GM21528 (cell line): ENCODE data around the gene NEDD4L.

Source experiments
- ATAC-seq: cut with Tn5 transposase; IDR thresholded peaks from one replicate; pipeline ENCODE4 v1.9.1; 2021; ENCODE audit warnings: mild to moderate bottlenecking, moderate library complexity; ENCODE audit not compliant: unreplicated experiment, low FRiP score

Gene NEDD4L

GRCh38 chr18:58174285-58174684 lies 130.3 kb downstream of the NEDD4L start:
- no peak for ATAC-seq

- ATAC-seq = no peak
These were observed 131.2 kb downstream of the NEDD4L start for GRCh38 chr18:58175122-58175785.

- ATAC-seq = no peak
These were observed 131.8 kb downstream of the NEDD4L start for GRCh38 chr18:58175786-58176176.

GRCh38 chr18:58177004-58177717 lies 133.1 kb downstream of the NEDD4L start:
- no peak for ATAC-seq

- no peak for ATAC-seq
These were observed 134.0 kb downstream of the NEDD4L start for GRCh38 chr18:58177896-58178470.

- ATAC-seq = no peak
These were observed 134.5 kb downstream of the NEDD4L start for GRCh38 chr18:58178511-58178910.

GRCh38 chr18:58180172-58180571 lies 136.1 kb downstream of the NEDD4L start:
- no peak for ATAC-seq

- ATAC-seq = no peak
These were observed 136.8 kb downstream of the NEDD4L start for GRCh38 chr18:58180738-58181353.

- no peak for ATAC-seq
These were observed 138.0 kb downstream of the NEDD4L start for GRCh38 chr18:58181988-58182387.

- no peak for ATAC-seq
These were observed 139.2 kb downstream of the NEDD4L start for GRCh38 chr18:58183226-58183625.

GRCh38 chr18:58186258-58186948 lies 142.4 kb downstream of the NEDD4L start:
- ATAC-seq = no peak

GRCh38 chr18:58187674-58188073 lies 143.6 kb downstream of the NEDD4L start:
- no peak for ATAC-seq

GRCh38 chr18:58188996-58189395 lies 145.0 kb downstream of the NEDD4L start:
- no peak for ATAC-seq

GRCh38 chr18:58190842-58191530 lies 147.0 kb downstream of the NEDD4L start:
- no peak for ATAC-seq

- no peak for ATAC-seq
These were observed 147.6 kb downstream of the NEDD4L start for GRCh38 chr18:58191626-58192025.

GRCh38 chr18:58192519-58192918 lies 148.5 kb downstream of the NEDD4L start:
- ATAC-seq = no peak

- no peak for ATAC-seq
These were observed 150.0 kb downstream of the NEDD4L start for GRCh38 chr18:58194028-58194427.

GRCh38 chr18:58195278-58195765 lies 151.3 kb downstream of the NEDD4L start:
- ATAC-seq = no peak

- ATAC-seq = no peak
These were observed 152.1 kb downstream of the NEDD4L start for GRCh38 chr18:58196164-58196563.
